Activated CD4-positive, CD25-positive, alpha-beta regulatory T cell treated with anti-CD3 and anti-CD28 coated beads, Interleukin-2, amount 50 U/mL, for 72 hours (primary cell): ENCODE measurements around the gene LOX.

Experiments
- DNase-seq: peaks from one replicate; pipeline ENCODE4 v3.0.0; 2021

The LOX gene

GRCh38 chr5:122051569-122051968 is 26.5 kb downstream of the LOX start:
- no peak for DNase-seq

- no peak for DNase-seq
Measured at GRCh38 chr5:122050959-122051358, 27.1 kb downstream of the LOX start.

GRCh38 chr5:122040636-122041302 is 37.3 kb downstream of the LOX start:
- no peak for DNase-seq

- no peak for DNase-seq
Measured at GRCh38 chr5:122036326-122036725, 41.7 kb downstream of the LOX start.

GRCh38 chr5:122035913-122036312 is 42.1 kb downstream of the LOX start:
- no peak for DNase-seq

DNA sequence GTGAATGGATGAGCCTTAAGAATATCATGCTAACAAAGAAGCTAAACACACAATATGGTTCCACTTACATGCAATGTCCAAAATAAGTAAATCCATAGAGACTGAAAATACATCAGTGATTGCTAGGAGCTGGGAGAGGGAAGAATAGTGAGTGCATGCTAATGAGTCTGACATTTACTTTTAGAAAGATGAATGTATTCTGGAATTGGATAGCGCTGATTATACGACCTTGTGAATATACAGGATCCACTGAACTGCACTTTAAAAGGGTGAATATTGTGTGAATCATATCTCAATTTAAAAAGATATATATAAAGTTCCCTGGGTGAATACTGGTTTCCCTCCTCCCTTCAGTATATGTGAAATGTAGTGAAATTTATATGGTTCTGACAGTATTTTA is 46.2 kb downstream of the LOX start:
- DNase-seq: no peak

DNA sequence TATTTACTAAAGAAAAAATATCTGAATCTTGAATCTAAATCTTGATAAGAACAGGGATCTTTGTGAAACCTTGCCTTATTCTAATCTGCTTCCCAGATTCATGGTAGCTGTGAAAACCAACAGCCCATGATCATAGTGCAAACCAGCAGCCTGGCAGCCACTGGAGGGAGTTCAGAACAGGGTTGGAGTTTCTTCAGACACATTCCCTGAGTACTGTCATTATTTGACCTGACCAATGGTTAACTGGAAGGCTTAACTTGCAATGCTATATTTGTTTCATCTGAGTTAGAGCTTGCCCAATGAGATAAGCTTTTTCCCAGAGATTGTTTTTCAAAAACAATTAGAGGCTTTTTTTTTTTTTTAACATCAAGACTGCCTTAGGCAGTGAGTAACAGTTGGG is 47.8 kb downstream of the LOX start:
- no peak for DNase-seq

GRCh38 chr5:122029818-122030217 is 48.2 kb downstream of the LOX start:
- DNase-seq: no peak

DNA sequence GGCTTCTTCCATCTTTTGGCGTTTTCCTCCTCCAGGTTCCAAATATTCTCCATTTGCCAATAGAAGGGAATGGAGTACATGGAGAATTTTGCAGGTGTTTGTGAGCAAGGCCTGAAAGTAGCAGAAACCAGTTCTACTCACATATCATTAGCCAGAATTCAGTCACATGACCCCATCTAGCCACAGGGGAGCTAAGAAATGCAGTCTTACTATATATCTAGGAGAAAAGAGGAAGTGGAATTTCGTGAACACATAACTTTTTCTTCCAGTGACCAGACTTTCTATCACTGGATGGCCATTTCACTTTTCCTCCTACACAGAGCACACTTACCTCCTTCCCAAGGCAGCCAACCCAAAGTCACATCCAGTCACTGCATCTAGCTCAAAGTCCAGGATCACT is 55.1 kb downstream of the LOX start:
- no peak for DNase-seq

GRCh38 chr5:122019919-122020590 is 58.0 kb downstream of the LOX start:
- no peak for DNase-seq

GRCh38 chr5:122015471-122015870 is 62.6 kb downstream of the LOX start:
- no peak for DNase-seq

GRCh38 chr5:122014236-122014935 is 63.7 kb downstream of the LOX start:
- DNase-seq: no peak
